A549 (cell line): ENCODE data around the gene YIPF6.

Experiments used
- CBX2 ChIP-seq: fragments of 200-600 bp; sonication (generic); IDR thresholded peaks from 2 replicates; pipeline ENCODE4 v1.6.1; 2016; ENCODE audit warnings: low read depth, mild to moderate bottlenecking, borderline replicate concordance
- CTCF ChIP-seq: fragments of >200 bp; sonication (Bioruptor Twin); formaldehyde crosslinking; IDR thresholded peaks from 3 replicates; pipeline ENCODE4 v1.5.1; 2016
- EP300 ChIP-seq, 2 experiments: fragments of >200 bp; sonication (Bioruptor Twin); formaldehyde crosslinking; IDR thresholded peaks; 2 replicates in 1 of 2; 3 replicates in 1 of 2; pipeline ENCODE4 v1.6.1; 2016 to 2017
- ESRRA ChIP-seq: fragments of 150-350 bp; IDR thresholded peaks from 2 replicates; pipeline ENCODE4 v1.6.1; 2014; ENCODE audit warnings: mild to moderate bottlenecking, low read length, borderline replicate concordance
- HMGXB4 ChIP-seq: fragments of 250-450 bp; sonication (Bioruptor Pico); IDR thresholded peaks from 2 replicates; pipeline ENCODE4 v1.5.0; 2021; ENCODE audit warnings: mild to moderate bottlenecking, moderate library complexity, borderline replicate concordance
- JUN ChIP-seq, 2 experiments: fragments of >200 bp; sonication (Bioruptor Twin); formaldehyde crosslinking; IDR thresholded peaks; 2 replicates in 1 of 2; 3 replicates in 1 of 2; pipeline ENCODE4 v1.6.1; 2016 to 2017
- NFE2L2 ChIP-seq: fragments of 150-350 bp; conservative IDR thresholded peaks from 2 replicates; pipeline ENCODE4 v1.6.1; 2014; ENCODE audit warnings: low read length
- NPAS2 ChIP-seq: fragments of 250-450 bp; sonication (Bioruptor Pico); IDR thresholded peaks from 2 replicates; pipeline ENCODE4 v1.8.0; 2022; ENCODE audit warnings: mild to moderate bottlenecking, moderate library complexity, borderline replicate concordance
- PHF8 ChIP-seq: fragments of 200-600 bp; sonication (generic); IDR thresholded peaks from 2 replicates; pipeline ENCODE4 v1.6.1; 2016; ENCODE audit warnings: low read depth, mild to moderate bottlenecking, antibody characterized with exemption, moderate library complexity, borderline replicate concordance
- POLR2A ChIP-seq: IDR thresholded peaks from 2 replicates; pipeline ENCODE4 v1.6.1; 2012; ENCODE audit warnings: mild to moderate bottlenecking, low read length
- RAD21 ChIP-seq, 2 experiments: fragments of >200 bp in 1 of 2; sonication (Bioruptor Twin) in 1 of 2; formaldehyde crosslinking in 1 of 2; IDR thresholded peaks in 1 of 2; conservative IDR thresholded peaks in 1 of 2; 2 replicates in 1 of 2; 3 replicates in 1 of 2; pipeline ENCODE4 v1.6.1; 2012 to 2018; ENCODE audit warnings: inconsistent platforms in 1 of 2
- RCOR1 ChIP-seq: fragments of 150-350 bp; IDR thresholded peaks from 2 replicates; pipeline ENCODE4 v1.6.1; 2014; ENCODE audit warnings: antibody characterized with exemption, low read length, low read depth
- ZC3H11A ChIP-seq: fragments of 450-650 bp; IDR thresholded peaks from 2 replicates; pipeline ENCODE4 v1.6.1; 2014; ENCODE audit warnings: antibody characterized with exemption, mild to moderate bottlenecking
- TF ChIP-seq, protein P1 (sequence below): fragments of 200-600 bp; sonication (generic); IDR thresholded peaks from 2 replicates; pipeline ENCODE4 v1.6.1; 2016; ENCODE audit warnings: antibody characterized with exemption, mild to moderate bottlenecking, moderate library complexity

DNA sequence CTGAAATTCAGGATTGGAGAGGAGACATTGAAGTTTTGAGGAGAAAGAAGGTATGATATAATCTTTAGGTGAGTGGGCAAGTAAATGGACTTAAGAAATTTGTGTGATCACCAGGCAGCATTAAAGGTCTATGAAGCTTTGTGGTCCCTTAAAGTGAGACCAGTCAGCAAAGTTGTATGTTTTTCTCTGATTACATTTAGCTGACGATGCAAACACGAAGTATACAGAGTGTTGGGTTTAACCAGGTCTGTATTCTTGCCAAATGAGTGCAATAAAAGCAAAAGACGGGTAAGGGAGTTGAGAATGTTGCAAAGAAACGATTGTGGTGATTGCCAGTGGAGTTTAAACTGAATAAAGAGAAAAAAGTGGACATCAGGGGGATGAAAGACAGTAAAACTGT, 11.6 kb upstream of the YIPF6 start:
- TF ChIP-seq EP300 (IDR thresholded peaks at IDR 0.05) (no peak), CTCF (no peak), HMGXB4 (no peak), ESRRA (no peak), NPAS2 (CRISPR knock-in tag) (no peak), RCOR1 (no peak), CBX2 (no peak), RAD21 (conservative IDR thresholded peaks at IDR 0.05 in 1 of 2, IDR thresholded peaks at IDR 0.05 in 1 of 2) (no peak), NFE2L2 (no peak), POLR2A (no peak), JUN (IDR thresholded peaks at IDR 0.05) (no peak), PHF8 (no peak), ZC3H11A (no peak)
- TF ChIP-seq, protein P1, sequence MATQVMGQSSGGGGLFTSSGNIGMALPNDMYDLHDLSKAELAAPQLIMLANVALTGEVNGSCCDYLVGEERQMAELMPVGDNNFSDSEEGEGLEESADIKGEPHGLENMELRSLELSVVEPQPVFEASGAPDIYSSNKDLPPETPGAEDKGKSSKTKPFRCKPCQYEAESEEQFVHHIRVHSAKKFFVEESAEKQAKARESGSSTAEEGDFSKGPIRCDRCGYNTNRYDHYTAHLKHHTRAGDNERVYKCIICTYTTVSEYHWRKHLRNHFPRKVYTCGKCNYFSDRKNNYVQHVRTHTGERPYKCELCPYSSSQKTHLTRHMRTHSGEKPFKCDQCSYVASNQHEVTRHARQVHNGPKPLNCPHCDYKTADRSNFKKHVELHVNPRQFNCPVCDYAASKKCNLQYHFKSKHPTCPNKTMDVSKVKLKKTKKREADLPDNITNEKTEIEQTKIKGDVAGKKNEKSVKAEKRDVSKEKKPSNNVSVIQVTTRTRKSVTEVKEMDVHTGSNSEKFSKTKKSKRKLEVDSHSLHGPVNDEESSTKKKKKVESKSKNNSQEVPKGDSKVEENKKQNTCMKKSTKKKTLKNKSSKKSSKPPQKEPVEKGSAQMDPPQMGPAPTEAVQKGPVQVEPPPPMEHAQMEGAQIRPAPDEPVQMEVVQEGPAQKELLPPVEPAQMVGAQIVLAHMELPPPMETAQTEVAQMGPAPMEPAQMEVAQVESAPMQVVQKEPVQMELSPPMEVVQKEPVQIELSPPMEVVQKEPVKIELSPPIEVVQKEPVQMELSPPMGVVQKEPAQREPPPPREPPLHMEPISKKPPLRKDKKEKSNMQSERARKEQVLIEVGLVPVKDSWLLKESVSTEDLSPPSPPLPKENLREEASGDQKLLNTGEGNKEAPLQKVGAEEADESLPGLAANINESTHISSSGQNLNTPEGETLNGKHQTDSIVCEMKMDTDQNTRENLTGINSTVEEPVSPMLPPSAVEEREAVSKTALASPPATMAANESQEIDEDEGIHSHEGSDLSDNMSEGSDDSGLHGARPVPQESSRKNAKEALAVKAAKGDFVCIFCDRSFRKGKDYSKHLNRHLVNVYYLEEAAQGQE, result no peak
